ENCODE data around the gene RHOC.

DNA sequence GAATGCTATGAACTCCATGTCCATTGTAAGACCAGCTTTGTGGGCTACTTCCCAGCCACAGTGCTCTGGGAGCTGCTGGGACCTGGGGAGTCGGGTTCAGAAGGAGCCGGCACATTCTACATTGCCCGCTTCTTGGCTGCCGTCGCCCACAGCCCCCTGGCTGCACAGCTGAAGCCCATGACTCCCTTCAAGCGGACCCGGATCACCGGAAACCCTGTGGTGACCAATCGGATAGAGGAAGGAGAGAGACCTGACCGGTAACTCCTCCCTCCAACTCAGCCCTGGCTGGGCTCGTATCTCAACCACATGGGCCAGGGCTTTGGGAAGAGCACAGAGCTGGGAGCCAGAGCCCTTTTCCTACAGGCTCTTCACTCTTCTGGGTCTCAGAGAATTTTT, 17.1 kb downstream of the RHOC start:
- TF ChIP-seq, protein P1, sequence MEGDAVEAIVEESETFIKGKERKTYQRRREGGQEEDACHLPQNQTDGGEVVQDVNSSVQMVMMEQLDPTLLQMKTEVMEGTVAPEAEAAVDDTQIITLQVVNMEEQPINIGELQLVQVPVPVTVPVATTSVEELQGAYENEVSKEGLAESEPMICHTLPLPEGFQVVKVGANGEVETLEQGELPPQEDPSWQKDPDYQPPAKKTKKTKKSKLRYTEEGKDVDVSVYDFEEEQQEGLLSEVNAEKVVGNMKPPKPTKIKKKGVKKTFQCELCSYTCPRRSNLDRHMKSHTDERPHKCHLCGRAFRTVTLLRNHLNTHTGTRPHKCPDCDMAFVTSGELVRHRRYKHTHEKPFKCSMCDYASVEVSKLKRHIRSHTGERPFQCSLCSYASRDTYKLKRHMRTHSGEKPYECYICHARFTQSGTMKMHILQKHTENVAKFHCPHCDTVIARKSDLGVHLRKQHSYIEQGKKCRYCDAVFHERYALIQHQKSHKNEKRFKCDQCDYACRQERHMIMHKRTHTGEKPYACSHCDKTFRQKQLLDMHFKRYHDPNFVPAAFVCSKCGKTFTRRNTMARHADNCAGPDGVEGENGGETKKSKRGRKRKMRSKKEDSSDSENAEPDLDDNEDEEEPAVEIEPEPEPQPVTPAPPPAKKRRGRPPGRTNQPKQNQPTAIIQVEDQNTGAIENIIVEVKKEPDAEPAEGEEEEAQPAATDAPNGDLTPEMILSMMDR (IDR thresholded peaks at IDR 0.05) = no peak
- no peak for TF ChIP-seq EZH2 (IDR thresholded peaks at IDR 0.05; ENCODE audit: borderline replicate concordance, insufficient read depth, low read depth, low read length, poor library complexity, severe bottlenecking)

Measured in B cell (primary cell).